IMR-90 (cell line): Measurements from ENCODE around the gene RAP2B. TPM values are rescaled to one million over a fixed set of nuclear protein-coding genes. Genes with fewer than 3 reads are reported as not detected.

Source experiments
- ATAC-seq: fragments of 200-7000 bp; cut with Tn5 transposase; 2 replicates; pipeline ENCODE4 v1.9.1; 2020; ENCODE audit warnings: low read depth, mild to moderate bottlenecking, moderate library complexity
- BruUV-seq: library from RNA; stranded (reverse); fragments of 400-500 nt; replicated peaks from 2 replicates; lab custom pipeline; 2021; lab: Mats Ljungman, UMichigan
- CTCF ChIA-PET: fragments of 300-600 bp; formaldehyde crosslinking; extraction: SDS; loops from one replicate; lab custom pipeline; 2021; ENCODE audit warnings: antibody characterized with exemption; lab: Yijun Ruan, JAX
- POLR2A ChIA-PET: fragments of 300-600 bp; sonication (Branson Sonifier 250); formaldehyde crosslinking; loops from one replicate; lab custom pipeline; 2022; ENCODE audit warnings: antibody characterized with exemption; ENCODE audit not compliant: unreplicated experiment; lab: Charles Lee
- DNase-seq: peaks from one replicate; pipeline ENCODE4 v3.0.0; 2013
- H2AFZ ChIP-seq: replicated peaks from 2 replicates; pipeline ENCODE3; 2013; ENCODE audit warnings: low read length, mild to moderate bottlenecking; ENCODE audit not compliant: poor library complexity
- H2AK5ac ChIP-seq: 2 replicates; pipeline ENCODE4 v1.6.1; 2013; ENCODE audit warnings: low read depth, low read length, inconsistent platforms
- H2AK9ac ChIP-seq: replicated peaks from 2 replicates; pipeline ENCODE3; 2013; ENCODE audit warnings: mild to moderate bottlenecking, low read depth, low read length, moderate library complexity; ENCODE audit not compliant: poor library complexity
- H2BK120ac ChIP-seq: 2 replicates; pipeline ENCODE4 v1.6.1; 2013; ENCODE audit warnings: low read depth, low read length, inconsistent platforms
- H2BK15ac ChIP-seq: 3 replicates; pipeline ENCODE4 v1.6.1; 2013; ENCODE audit warnings: low read depth, low read length, inconsistent platforms
- H2BK20ac ChIP-seq: 2 replicates; pipeline ENCODE4 v1.6.1; 2013; ENCODE audit warnings: low read depth, mild to moderate bottlenecking, inconsistent platforms, low read length, moderate library complexity
- H2BK5ac ChIP-seq: 2 replicates; pipeline ENCODE4 v1.6.1; 2013; ENCODE audit warnings: mild to moderate bottlenecking, low read depth, low read length, inconsistent platforms; ENCODE audit not compliant: poor library complexity, severe bottlenecking
- H3K14ac ChIP-seq: replicated peaks from 2 replicates; pipeline ENCODE4 v1.6.1; 2013; ENCODE audit warnings: low read depth, low read length, inconsistent platforms
- H3K18ac ChIP-seq: 2 replicates; pipeline ENCODE4 v1.6.1; 2013; ENCODE audit warnings: low read depth, low read length, control low read depth
- H3K23ac ChIP-seq: 2 replicates; pipeline ENCODE4 v1.6.1; 2013; ENCODE audit warnings: low read depth, low read length, inconsistent platforms
- H3K27ac ChIP-seq: 2 replicates; pipeline ENCODE4 v1.5.1; 2013; ENCODE audit warnings: mild to moderate bottlenecking, control low read depth, low read length; ENCODE audit not compliant: insufficient read depth
- H3K27me3 ChIP-seq: 2 replicates; pipeline ENCODE4 v1.6.1; 2013; ENCODE audit warnings: low read length; ENCODE audit not compliant: control insufficient read depth, insufficient read depth
- H3K36me3 ChIP-seq: 2 replicates; pipeline ENCODE4 v1.6.1; 2013; ENCODE audit warnings: low read length, mixed read lengths; ENCODE audit not compliant: control insufficient read depth, insufficient read depth
- H3K4ac ChIP-seq: 2 replicates; pipeline ENCODE4 v1.6.1; 2013; ENCODE audit warnings: low read depth, low read length, inconsistent platforms
- H3K4me1 ChIP-seq: 2 replicates; pipeline ENCODE4 v1.6.1; 2013; ENCODE audit warnings: low read length, mixed read lengths; ENCODE audit not compliant: control insufficient read depth, insufficient read depth
- H3K4me2 ChIP-seq: 2 replicates; pipeline ENCODE4 v1.6.1; 2013; ENCODE audit warnings: low read depth, mild to moderate bottlenecking, control low read depth, low read length, moderate library complexity
- H3K4me3 ChIP-seq: 2 replicates; pipeline ENCODE4 v1.5.1; 2013; ENCODE audit warnings: low read depth, mild to moderate bottlenecking, control low read depth, low read length, moderate library complexity; ENCODE audit not compliant: insufficient read depth
- H3K56ac ChIP-seq: 2 replicates; pipeline ENCODE4 v1.6.1; 2013; ENCODE audit warnings: low read length, inconsistent platforms; ENCODE audit not compliant: insufficient read depth; ENCODE audit errors: extremely low read depth
- H3K79me1 ChIP-seq, 2 experiments: 2 replicates each; pipeline ENCODE4 v1.6.1; 2013; ENCODE audit warnings: low read length in 2 of 2, inconsistent platforms in 1 of 2, low read depth in 1 of 2
- H3K9ac ChIP-seq: 2 replicates; pipeline ENCODE4 v1.6.1; 2013; ENCODE audit warnings: low read depth, low read length, control low read depth
- H3K9me1 ChIP-seq: 2 replicates; pipeline ENCODE4 v1.6.1; 2013; ENCODE audit warnings: low read length, inconsistent platforms; ENCODE audit not compliant: insufficient read depth
- H3K9me3 ChIP-seq: 2 replicates; pipeline ENCODE4 v1.6.1; 2013; ENCODE audit warnings: low read length; ENCODE audit not compliant: control insufficient read depth, insufficient read depth
- H4K20me1 ChIP-seq: 2 replicates; pipeline ENCODE4 v1.6.1; 2013; ENCODE audit warnings: low read length, inconsistent platforms; ENCODE audit not compliant: insufficient read depth
- H4K5ac ChIP-seq: 2 replicates; pipeline ENCODE4 v1.6.1; 2013; ENCODE audit warnings: mild to moderate bottlenecking, low read depth, low read length, control low read depth
- H4K8ac ChIP-seq, 2 experiments: 2 replicates each; pipeline ENCODE4 v1.6.1; 2013; ENCODE audit warnings: low read depth in 2 of 2, low read length in 2 of 2, control low read depth in 1 of 2, inconsistent platforms in 1 of 2
- H4K91ac ChIP-seq: 2 replicates; pipeline ENCODE4 v1.6.1; 2013; ENCODE audit warnings: low read depth, low read length, inconsistent platforms; ENCODE audit not compliant: insufficient read depth
- CEBPB ChIP-seq: IDR thresholded peaks from 2 replicates; pipeline ENCODE4 v1.6.1; 2012; ENCODE audit warnings: low read depth, low read length, improper control_type of control experiment
- CTCF ChIP-seq: conservative IDR thresholded peaks from 2 replicates; pipeline ENCODE4 v1.5.1; 2012; ENCODE audit warnings: mild to moderate bottlenecking, low read depth, low read length, improper control_type of control experiment
- FOS ChIP-seq: fragments of 150-350 bp; IDR thresholded peaks from 2 replicates; pipeline ENCODE4 v1.6.1; 2016; ENCODE audit warnings: low read depth, low read length
- MAZ ChIP-seq: IDR thresholded peaks from 2 replicates; pipeline ENCODE4 v1.6.1; 2012; ENCODE audit warnings: low read depth, mild to moderate bottlenecking, low read length, improper control_type of control experiment, moderate library complexity, borderline replicate concordance
- MXI1 ChIP-seq: IDR thresholded peaks from 2 replicates; pipeline ENCODE4 v1.6.1; 2012; ENCODE audit warnings: low read depth, mild to moderate bottlenecking, low read length, moderate library complexity, borderline replicate concordance
- RAD21 ChIP-seq: IDR thresholded peaks from 2 replicates; pipeline ENCODE4 v1.6.1; 2012; ENCODE audit warnings: low read length, improper control_type of control experiment
- RCOR1 ChIP-seq: IDR thresholded peaks from 2 replicates; pipeline ENCODE4 v1.6.1; 2012; ENCODE audit warnings: mild to moderate bottlenecking, low read length, improper control_type of control experiment; ENCODE audit not compliant: insufficient replicate concordance
- WGBS, 2 experiments: methylation state at CpG; one replicate each; pipeline versions ENCODE4 v1.1.5 to v1.1.7; 2013; ENCODE audit warnings: missing lambda C conversion rate in 2 of 2; ENCODE audit not compliant: insufficient read length in 1 of 2; ENCODE audit errors: extremely low coverage in 2 of 2; 5-methylcytosine and 5-hydroxymethylcytosine counted together
- dilution Hi-C: fragments of 300-500 bp; cut with HindIII; formaldehyde crosslinking; loops from one replicate; pipeline ENCODE4 v1.14.3; 2018; ENCODE audit warnings: low sequenced_read_pairs; ENCODE audit not compliant: unreplicated experiment
- in situ Hi-C: fragments of 300-500 bp; cut with MboI; formaldehyde crosslinking; loops from 3 replicates; pipeline ENCODE4 v1.14.3; 2019; ENCODE audit warnings: low sequenced_read_pairs, inconsistent platforms, mixed read lengths
- intact Hi-C: fragments of 100-400 bp; cut with micrococcal nuclease; formaldehyde crosslinking; loops from 2 replicates; pipeline ENCODE4 v1.10.0; 2022
- polyA plus RNA-seq, 3 experiments: library from polyadenylated mRNA; depleted of rRNA; stranded (reverse); fragments of >200 nt; gene quantifications; 2 replicates each; pipeline ENCODE4 v1.2.3, GENCODE V29; 2012; ENCODE audit warnings: low replicate concordance in 1 of 3
- total RNA-seq: library from RNA; depleted of rRNA; stranded (reverse); fragments of >200 nt; gene quantifications from 2 replicates; pipeline ENCODE4 v1.2.3, GENCODE V29; 2012
- TF ChIP-seq, protein P1 (sequence below): fragments of 150-350 bp; IDR thresholded peaks from 2 replicates; pipeline ENCODE4 v1.6.1; 2017; ENCODE audit warnings: mild to moderate bottlenecking, antibody characterized with exemption, low read length, low read depth

The RAP2B gene
- total and polyA plus RNA-seq, 2 of the 4 experiments (the other 2 are of a cell fraction) = 6.6 to 12.4 TPM

- no peaks in the 10 kb centered on the region for H3K27me3 ChIP-seq
- intact Hi-C loops = no loop called here
These were observed 48.6 kb downstream of the RAP2B start for GRCh38 chr3:153210660-153211059.

More at GRCh38 chr3:153210660-153211059, 48.6 kb downstream of the RAP2B start:
- no TSS peak for BruUV-seq
- no peak overlapping the region for H2AK9ac ChIP-seq
- H3K23ac ChIP-seq = no peak overlapping the region
- ATAC-seq (no peak), DNase-seq (no peak)
- H3K9ac ChIP-seq = no peak overlapping the region
- ChIA-PET POLR2A (no interaction called here), CTCF (interaction anchor here (0.7 kb wide), 1 partner anchor 92 kb away, joined by 3 read pairs; no protein-coding TSS in a partner anchor)
- H3K4me3 ChIP-seq = no peak overlapping the region
- H2AFZ ChIP-seq = no peak overlapping the region
- H3K27ac ChIP-seq = no peak overlapping the region
- H4K91ac ChIP-seq = no peak overlapping the region
- no peaks in the 10 kb centered on the region for H3K36me3 ChIP-seq
- H3K56ac ChIP-seq = no peak overlapping the region
- H3K18ac ChIP-seq = no peak overlapping the region
- no peaks in the 10 kb centered on the region; the same call in 1 of the 2 replicates for H3K4me1 ChIP-seq
- no CpG with 5 or more reads among the region's 1 CpG for WGBS, 2 experiments
- no peaks in the 10 kb centered on the region for H3K9me3 ChIP-seq
- TF ChIP-seq CTCF (no peak), MXI1 (no peak), RCOR1 (no peak), MAZ (no peak), RAD21 (no peak), FOS (no peak), CEBPB (no peak)
- TF ChIP-seq, protein P1, sequence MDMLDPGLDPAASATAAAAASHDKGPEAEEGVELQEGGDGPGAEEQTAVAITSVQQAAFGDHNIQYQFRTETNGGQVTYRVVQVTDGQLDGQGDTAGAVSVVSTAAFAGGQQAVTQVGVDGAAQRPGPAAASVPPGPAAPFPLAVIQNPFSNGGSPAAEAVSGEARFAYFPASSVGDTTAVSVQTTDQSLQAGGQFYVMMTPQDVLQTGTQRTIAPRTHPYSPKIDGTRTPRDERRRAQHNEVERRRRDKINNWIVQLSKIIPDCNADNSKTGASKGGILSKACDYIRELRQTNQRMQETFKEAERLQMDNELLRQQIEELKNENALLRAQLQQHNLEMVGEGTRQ = no peak
- H2AK5ac ChIP-seq = no peak overlapping the region
- in situ Hi-C loops = no loop called here
- dilution Hi-C loops = no loop called here
- no peak overlapping the region for H4K5ac ChIP-seq
- peak overlapping the region; percentile 6; the same call in 1 of the 2 replicates for H2BK120ac ChIP-seq
- no peaks in the 10 kb centered on the region for H3K79me1 ChIP-seq
- no peak overlapping the region for H2BK20ac ChIP-seq
- H3K14ac ChIP-seq = no peak overlapping the region
- no peak overlapping the region for H3K4ac ChIP-seq
- H4K8ac ChIP-seq = no peak overlapping the region
- peaks cover 6% of the 10 kb centered on the region; the same call in 1 of the 2 replicates for H3K9me1 ChIP-seq
- no peak overlapping the region for H2BK5ac ChIP-seq
- no peak overlapping the region for H3K4me2 ChIP-seq
- no peaks in the 10 kb centered on the region for H4K20me1 ChIP-seq
- no peak overlapping the region for H2BK15ac ChIP-seq
